HG02870 (cell line): ENCODE results near the gene DNAJC3.
"Not testable (repeated sequence)": the region's sequence is repeated elsewhere in the genome, so short reads cannot be mapped to it uniquely, and the experiment has no call there.

ENCODE experiments used
- ATAC-seq: cut with Tn5 transposase; IDR thresholded peaks from one replicate; pipeline ENCODE4 v1.9.1; 2021; ENCODE audit warnings: mild to moderate bottlenecking, moderate library complexity; ENCODE audit not compliant: unreplicated experiment

DNAJC3 gene

GRCh38 chr13:95667235-95667634 is 9.7 kb upstream of the DNAJC3 start:
- not testable (repeated sequence) for ATAC-seq

GRCh38 chr13:95671597-95671996 is 5.3 kb upstream of the DNAJC3 start:
- no peak for ATAC-seq

- peak; percentile 9 for ATAC-seq
These were observed 706 bp upstream of the DNAJC3 start for GRCh38 chr13:95676105-95676761.

GRCh38 chr13:95677564-95678266 is 776 bp downstream of the DNAJC3 start:
- no peak for ATAC-seq

- ATAC-seq: no peak
These were observed 2.0 kb downstream of the DNAJC3 start for GRCh38 chr13:95678967-95679366.

GRCh38 chr13:95679722-95680121 is 2.8 kb downstream of the DNAJC3 start:
- ATAC-seq: no peak

- no peak for ATAC-seq
These were observed 7.5 kb downstream of the DNAJC3 start for GRCh38 chr13:95684418-95684817.

- not testable (repeated sequence) for ATAC-seq
These were observed 8.0 kb downstream of the DNAJC3 start for GRCh38 chr13:95684960-95685359.

- no peak for ATAC-seq
These were observed 12.6 kb downstream of the DNAJC3 start for GRCh38 chr13:95689582-95689926.

- not testable (repeated sequence) for ATAC-seq
These were observed 14.0 kb downstream of the DNAJC3 start for GRCh38 chr13:95690986-95691385.

- ATAC-seq: no peak
These were observed 20.2 kb downstream of the DNAJC3 start for GRCh38 chr13:95697052-95697680.

- peak; percentile 53 for ATAC-seq
These were observed 21.3 kb downstream of the DNAJC3 start for GRCh38 chr13:95698047-95698749.

- ATAC-seq: no peak
These were observed 26.6 kb downstream of the DNAJC3 start for GRCh38 chr13:95703576-95703975.

- no peak for ATAC-seq
These were observed 27.6 kb downstream of the DNAJC3 start for GRCh38 chr13:95704510-95704909.

- ATAC-seq: no peak
These were observed 29.4 kb downstream of the DNAJC3 start for GRCh38 chr13:95706356-95706755.

GRCh38 chr13:95707035-95707434 is 30.1 kb downstream of the DNAJC3 start:
- no peak for ATAC-seq

- ATAC-seq: no peak
These were observed 30.8 kb downstream of the DNAJC3 start for GRCh38 chr13:95707442-95708390.

GRCh38 chr13:95708391-95708774 is 31.4 kb downstream of the DNAJC3 start:
- no peak for ATAC-seq

GRCh38 chr13:95708811-95709500 is 32.0 kb downstream of the DNAJC3 start:
- no peak for ATAC-seq

- no peak for ATAC-seq
These were observed 33.4 kb downstream of the DNAJC3 start for GRCh38 chr13:95710313-95710712.
